ENCODE results near the gene CPPED1.
"Not testable (repeated sequence)": the region's sequence is repeated elsewhere in the genome, so short reads cannot be mapped to it uniquely, and the experiment has no call there.

Gene CPPED1

DNA sequence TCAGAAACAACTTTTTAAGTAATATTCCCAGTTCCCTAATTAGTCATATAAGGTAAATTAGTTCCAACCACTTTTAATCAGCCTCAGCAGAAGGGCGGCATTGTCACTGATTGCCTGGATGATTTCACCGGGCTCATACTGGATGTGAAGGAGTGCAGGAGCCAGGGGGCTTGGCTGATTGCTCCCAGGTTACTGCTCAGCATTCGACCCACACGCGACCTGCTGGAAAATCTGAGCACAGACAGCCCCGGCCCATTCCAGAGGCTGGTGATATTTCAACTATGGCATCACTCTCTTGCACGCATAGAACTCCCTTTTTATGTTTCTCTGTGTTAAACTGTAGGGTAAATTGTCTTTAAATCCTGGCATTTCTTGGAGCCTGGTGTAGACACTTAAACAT lies 34.2 kb downstream of the CPPED1 start:
- H3K4me3 ChIP-seq (ENCODE audit: severe bottlenecking): no peak overlapping the region
- no peak for ATAC-seq (ENCODE audit: low read depth)
- H3K36me3 ChIP-seq (ENCODE audit: low read depth): no peaks in the 10 kb centered on the region

DNA sequence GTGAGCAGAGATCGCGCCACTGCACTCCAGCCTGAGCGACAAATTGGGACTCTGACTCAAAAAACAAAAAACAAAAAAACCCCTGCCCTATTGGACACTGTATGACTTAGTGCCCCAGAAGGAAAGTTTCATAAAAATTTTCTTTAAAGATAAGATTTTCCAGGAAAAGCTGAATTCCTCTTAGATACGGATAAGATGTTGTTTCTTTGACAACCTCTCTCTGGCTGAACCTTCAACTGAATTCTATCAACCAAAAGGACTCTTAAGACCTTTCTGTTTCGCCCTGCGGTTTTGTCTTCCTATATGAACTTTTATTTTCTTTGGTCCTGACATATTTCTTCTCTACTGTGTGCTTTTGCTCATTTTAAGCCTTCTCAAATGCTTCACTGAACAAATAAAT lies 35.8 kb downstream of the CPPED1 start:
- DNase-seq (ENCODE audit: low spot score) (no peak), ATAC-seq (ENCODE audit: low read depth) (no peak)

More for the DNA sequence above, 34.2 kb downstream of the CPPED1 start:
- H3K27me3 ChIP-seq (ENCODE audit: insufficient read depth, poor library complexity, severe bottlenecking): no peaks in the 10 kb centered on the region
- DNase-seq (ENCODE audit: low spot score): no peak
- no peaks in the 10 kb centered on the region for H3K9me3 ChIP-seq (ENCODE audit: severe bottlenecking)
- no peaks in the 10 kb centered on the region for H3K4me1 ChIP-seq (ENCODE audit: insufficient read depth, poor library complexity, severe bottlenecking)
- no peak overlapping the region for H3K27ac ChIP-seq (ENCODE audit: poor library complexity, severe bottlenecking)
- TF ChIP-seq, protein P1, sequence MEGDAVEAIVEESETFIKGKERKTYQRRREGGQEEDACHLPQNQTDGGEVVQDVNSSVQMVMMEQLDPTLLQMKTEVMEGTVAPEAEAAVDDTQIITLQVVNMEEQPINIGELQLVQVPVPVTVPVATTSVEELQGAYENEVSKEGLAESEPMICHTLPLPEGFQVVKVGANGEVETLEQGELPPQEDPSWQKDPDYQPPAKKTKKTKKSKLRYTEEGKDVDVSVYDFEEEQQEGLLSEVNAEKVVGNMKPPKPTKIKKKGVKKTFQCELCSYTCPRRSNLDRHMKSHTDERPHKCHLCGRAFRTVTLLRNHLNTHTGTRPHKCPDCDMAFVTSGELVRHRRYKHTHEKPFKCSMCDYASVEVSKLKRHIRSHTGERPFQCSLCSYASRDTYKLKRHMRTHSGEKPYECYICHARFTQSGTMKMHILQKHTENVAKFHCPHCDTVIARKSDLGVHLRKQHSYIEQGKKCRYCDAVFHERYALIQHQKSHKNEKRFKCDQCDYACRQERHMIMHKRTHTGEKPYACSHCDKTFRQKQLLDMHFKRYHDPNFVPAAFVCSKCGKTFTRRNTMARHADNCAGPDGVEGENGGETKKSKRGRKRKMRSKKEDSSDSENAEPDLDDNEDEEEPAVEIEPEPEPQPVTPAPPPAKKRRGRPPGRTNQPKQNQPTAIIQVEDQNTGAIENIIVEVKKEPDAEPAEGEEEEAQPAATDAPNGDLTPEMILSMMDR (IDR thresholded peaks at IDR 0.05; ENCODE audit: poor library complexity, severe bottlenecking): no peak

DNA sequence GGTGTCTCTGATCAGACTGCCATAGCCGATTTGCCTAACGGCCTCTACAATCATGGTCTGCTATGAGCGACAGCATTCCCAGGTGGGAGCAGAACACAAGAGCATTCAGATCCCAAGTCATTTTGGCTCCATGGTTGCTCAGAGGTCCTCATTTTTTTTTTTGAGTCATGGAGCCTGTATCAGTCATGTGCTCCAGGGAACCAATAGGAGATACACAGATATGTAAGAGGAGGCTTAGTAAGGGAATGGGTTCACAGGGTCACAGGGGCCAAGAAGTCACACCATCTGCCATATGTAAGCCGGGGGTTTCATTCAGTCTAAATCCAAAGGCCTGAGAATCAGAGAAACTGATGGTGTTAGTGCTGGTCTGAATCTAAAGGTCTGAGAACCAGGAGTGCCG lies 36.8 kb downstream of the CPPED1 start:
- no peak for DNase-seq (ENCODE audit: low spot score)
- Histone ChIP-seq H3K27ac (ENCODE audit: poor library complexity, severe bottlenecking) (no peak overlapping the region), H3K4me1 (ENCODE audit: insufficient read depth, poor library complexity, severe bottlenecking) (no peaks in the 10 kb centered on the region), H3K36me3 (ENCODE audit: low read depth) (no peaks in the 10 kb centered on the region), H3K9me3 (ENCODE audit: severe bottlenecking) (no peaks in the 10 kb centered on the region), H3K27me3 (ENCODE audit: insufficient read depth, poor library complexity, severe bottlenecking) (no peaks in the 10 kb centered on the region), H3K4me3 (ENCODE audit: severe bottlenecking) (no peak overlapping the region)
- TF ChIP-seq, protein P1 (IDR thresholded peaks at IDR 0.05; ENCODE audit: poor library complexity, severe bottlenecking): no peak
- ATAC-seq (ENCODE audit: low read depth): no peak

More for the DNA sequence above, 35.8 kb downstream of the CPPED1 start:
- no peaks in the 10 kb centered on the region for H3K27me3 ChIP-seq (ENCODE audit: insufficient read depth, poor library complexity, severe bottlenecking)
- no peaks in the 10 kb centered on the region for H3K9me3 ChIP-seq (ENCODE audit: severe bottlenecking)
- H3K27ac ChIP-seq (ENCODE audit: poor library complexity, severe bottlenecking): no peak overlapping the region
- TF ChIP-seq, protein P1 (IDR thresholded peaks at IDR 0.05; ENCODE audit: poor library complexity, severe bottlenecking): no peak
- no peak overlapping the region for H3K4me3 ChIP-seq (ENCODE audit: severe bottlenecking)
- no peaks in the 10 kb centered on the region for H3K4me1 ChIP-seq (ENCODE audit: insufficient read depth, poor library complexity, severe bottlenecking)
- no peaks in the 10 kb centered on the region for H3K36me3 ChIP-seq (ENCODE audit: low read depth)

DNA sequence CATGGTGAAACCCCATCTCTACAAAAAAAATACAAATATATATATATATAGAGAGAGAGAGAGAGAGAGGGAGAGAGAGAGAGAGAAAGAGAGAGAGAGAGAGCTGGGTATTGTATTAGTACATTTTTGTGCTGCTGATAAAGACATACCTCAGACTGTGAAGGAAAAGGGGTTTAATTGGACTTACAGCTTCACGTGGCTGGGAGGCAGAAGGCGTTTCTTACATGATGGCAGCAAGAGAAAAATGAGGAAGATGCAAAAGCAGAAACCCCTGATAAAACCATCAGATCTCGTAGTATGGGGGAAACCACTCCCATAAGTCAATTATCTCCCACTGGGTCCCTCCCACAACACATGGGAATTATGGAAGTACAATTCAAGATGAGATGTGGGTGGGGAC lies 37.5 kb downstream of the CPPED1 start:
- H3K9me3 ChIP-seq (ENCODE audit: severe bottlenecking); DNase-seq (ENCODE audit: low spot score); H3K36me3 ChIP-seq (ENCODE audit: low read depth); H3K27ac ChIP-seq (ENCODE audit: poor library complexity, severe bottlenecking); H3K27me3 ChIP-seq (ENCODE audit: insufficient read depth, poor library complexity, severe bottlenecking); H3K4me3 ChIP-seq (ENCODE audit: severe bottlenecking); ATAC-seq (ENCODE audit: low read depth); H3K4me1 ChIP-seq (ENCODE audit: insufficient read depth, poor library complexity, severe bottlenecking): not testable (repeated sequence)

DNA sequence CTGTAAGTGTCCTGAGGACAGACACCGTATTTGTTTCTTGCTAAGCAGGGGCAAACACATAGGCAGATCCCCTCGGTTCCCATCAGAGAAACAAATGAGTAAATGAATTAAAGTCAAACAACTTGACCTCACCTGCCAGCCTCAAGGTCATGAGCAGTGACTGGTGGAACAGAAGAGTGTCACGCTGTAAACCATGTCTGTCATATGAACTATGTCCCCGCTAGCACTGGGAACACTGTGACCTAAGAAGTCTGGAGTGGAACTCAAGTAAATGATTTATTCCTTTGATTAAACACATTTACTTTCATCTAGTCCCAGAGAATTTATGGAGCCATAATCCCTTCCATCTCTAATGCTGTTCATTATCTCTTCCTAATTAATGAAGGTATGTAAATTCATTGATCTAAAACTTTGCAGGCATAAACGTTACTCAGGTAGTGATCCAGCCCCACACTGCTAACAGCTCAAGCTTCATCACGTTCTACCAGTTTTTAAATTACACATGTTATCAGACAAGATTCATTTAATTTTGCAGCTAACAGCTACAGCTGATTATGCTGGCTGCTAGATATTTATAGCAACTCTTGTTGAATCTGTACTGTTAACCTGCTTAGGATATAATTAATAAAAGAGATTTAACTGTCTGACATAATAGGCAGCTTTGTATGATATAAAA lies 38.7 kb downstream of the CPPED1 start:
- Histone ChIP-seq H3K9me3 (ENCODE audit: severe bottlenecking) (no peaks in the 10 kb centered on the region), H3K27me3 (ENCODE audit: insufficient read depth, poor library complexity, severe bottlenecking) (no peaks in the 10 kb centered on the region), H3K4me1 (ENCODE audit: insufficient read depth, poor library complexity, severe bottlenecking) (no peaks in the 10 kb centered on the region), H3K27ac (ENCODE audit: poor library complexity, severe bottlenecking) (no peak overlapping the region), H3K36me3 (ENCODE audit: low read depth) (no peaks in the 10 kb centered on the region), H3K4me3 (ENCODE audit: severe bottlenecking) (no peak overlapping the region)
- TF ChIP-seq, protein P1 (IDR thresholded peaks at IDR 0.05; ENCODE audit: poor library complexity, severe bottlenecking): no peak
- no peak for DNase-seq (ENCODE audit: low spot score)
- ATAC-seq (ENCODE audit: low read depth): no peak

All from RWPE2 (cell line).